K562 (cell line): ENCODE results near the gene RAMP2.

Experiments used
- CHD2 ChIP-seq: IDR thresholded peaks from 2 replicates; pipeline ENCODE4 v1.6.1; 2011; ENCODE audit warnings: low read depth, low read length
- CTCF ChIP-seq, 3 experiments: IDR thresholded peaks in 2 of 3; conservative IDR thresholded peaks in 1 of 3; 2 replicates each; pipeline ENCODE4 v1.5.1; 2011 to 2012; ENCODE audit warnings: low read length in 3 of 3, mild to moderate bottlenecking in 3 of 3, control low read depth in 2 of 3, improper control_type of control experiment in 1 of 3, inconsistent platforms in 1 of 3, low read depth in 1 of 3, mixed read lengths in 1 of 3, moderate library complexity in 1 of 3; ENCODE audit not compliant: insufficient read depth in 2 of 3
- CXXC5 ChIP-seq: fragments of 250-450 bp; sonication (Bioruptor Pico); IDR thresholded peaks from 2 replicates; pipeline ENCODE4 v1.8.0; 2022; ENCODE audit warnings: inconsistent platforms, mild to moderate bottlenecking, moderate library complexity
- EHMT2 ChIP-seq: fragments of 450-650 bp; IDR thresholded peaks from 2 replicates; pipeline ENCODE4 v1.6.1; 2018; ENCODE audit warnings: antibody characterized with exemption
- FOS ChIP-seq: IDR thresholded peaks from 3 replicates; pipeline ENCODE4 v1.6.1; 2011; ENCODE audit not compliant: insufficient read length; ENCODE audit errors: extremely low read depth
- FOSL1 ChIP-seq: fragments of 200-800 bp; sonication (Bioruptor generic); conservative IDR thresholded peaks from 2 replicates; pipeline ENCODE4 v1.6.1; 2016; ENCODE audit warnings: missing genetic modification characterization, missing compliant biosample characterization
- MAFF ChIP-seq: IDR thresholded peaks from 2 replicates; pipeline ENCODE4 v1.6.1; 2012; ENCODE audit warnings: low read length, improper control_type of control experiment
- PBX2 ChIP-seq, 2 experiments: IDR thresholded peaks in 1 of 2; conservative IDR thresholded peaks in 1 of 2; 2 replicates each; pipeline ENCODE4 v1.6.1; 2016; ENCODE audit warnings: low read depth in 2 of 2, mild to moderate bottlenecking in 1 of 2, missing compliant biosample characterization in 1 of 2, missing genetic modification characterization in 1 of 2, moderate library complexity in 1 of 2
- TAF1 ChIP-seq: IDR thresholded peaks from 2 replicates; pipeline ENCODE4 v1.6.1; 2011; ENCODE audit warnings: mild to moderate bottlenecking, low read length, moderate library complexity; ENCODE audit not compliant: insufficient read depth, control insufficient read depth, severe bottlenecking; ENCODE audit errors: extremely low read depth
- ZC3H4 ChIP-seq: sonication (generic); formaldehyde crosslinking; IDR thresholded peaks from 2 replicates; pipeline ENCODE4 v1.9.0; 2021; ENCODE audit warnings: missing genetic modification reagents, borderline replicate concordance
- ZNF134 ChIP-seq: fragments of 250-450 bp; sonication (Bioruptor Pico); conservative IDR thresholded peaks from 2 replicates; pipeline ENCODE4 v1.4.0; 2020

GRCh38 chr17:42751628-42752027 lies 9.4 kb upstream of the RAMP2 start:
- TF ChIP-seq ZNF134 (CRISPR knock-in tag) (no peak), EHMT2 (no peak), FOSL1 (tag) (no peak), MAFF (no peak), CHD2 (no peak), FOS (no peak), PBX2 (CRISPR knock-in tag; IDR thresholded peaks at IDR 0.05; ENCODE audit: low read depth) (no peak), PBX2 (tag; conservative IDR thresholded peaks at IDR 0.05; ENCODE audit: low read depth) (no peak), CXXC5 (CRISPR knock-in tag) (no peak), ZC3H4 (no peak), CTCF (IDR thresholded peaks at IDR 0.05 in 2 of 3, conservative IDR thresholded peaks at IDR 0.05 in 1 of 3; ENCODE audit: insufficient read depth in 2 of 3, low read depth in 1 of 3, low read length in 3 of 3) (no peak), TAF1 (no peak)
